Activated CD8-positive, alpha-beta T cell treated with anti-CD3 and anti-CD28 coated beads for 36 hours (primary cell): ENCODE results near the gene XKR3. TPM values are rescaled to one million over a fixed set of nuclear protein-coding genes. Genes with fewer than 3 reads are reported as not detected.
"Not testable (repeated sequence)": the region's sequence is repeated elsewhere in the genome, so short reads cannot be mapped to it uniquely, and the experiment has no call there.

Experiments used
- ATAC-seq: fragments of 200-7000 bp; cut with Tn5 transposase; one replicate; pipeline ENCODE4 v1.10.0; 2021; ENCODE audit warnings: mild to moderate bottlenecking, moderate library complexity
- CTCF ChIA-PET: fragments of 350-600 bp; sonication (Branson Sonifier 250); formaldehyde crosslinking; loops from one replicate; lab custom pipeline; 2021; ENCODE audit warnings: antibody characterized with exemption; lab: Charles Lee
- POLR2A ChIA-PET: fragments of 350-600 bp; sonication (Branson Sonifier 250); formaldehyde crosslinking; loops from one replicate; lab custom pipeline; 2021; ENCODE audit warnings: antibody characterized with exemption; lab: Charles Lee
- DNase-seq: peaks from one replicate; pipeline ENCODE4 v3.0.0-alpha.2; 2020
- H3K27ac Mint-ChIP-seq: one replicate; pipeline ENCODE4 v1.8.0; 2021; ENCODE audit warnings: mild to moderate bottlenecking, mixed read lengths
- H3K27me3 Mint-ChIP-seq: one replicate; pipeline ENCODE4 v1.8.0; 2021; ENCODE audit warnings: mixed read lengths
- H3K36me3 Mint-ChIP-seq: one replicate; pipeline ENCODE4 v1.8.0; 2021; ENCODE audit warnings: low read depth, mixed read lengths
- H3K4me1 Mint-ChIP-seq: one replicate; pipeline ENCODE4 v1.8.0; 2021; ENCODE audit warnings: low read depth, mixed read lengths
- H3K4me3 Mint-ChIP-seq: one replicate; pipeline ENCODE4 v1.8.0; 2021; ENCODE audit warnings: mild to moderate bottlenecking, moderate library complexity, mixed read lengths
- H3K9me3 Mint-ChIP-seq: one replicate; pipeline ENCODE4 v1.8.0; 2021; ENCODE audit warnings: mixed read lengths
- intact Hi-C: fragments of 100-400 bp; cut with micrococcal nuclease; formaldehyde crosslinking; loops from one replicate; pipeline ENCODE4 v1.10.0; 2022
- total RNA-seq, 2 experiments: library from RNA; stranded (reverse); gene quantifications; one replicate each; pipeline ENCODE4 v1.2.3, GENCODE V29; 2021
- TF ChIP-seq, protein P1 (sequence below): fragments of 200-600 bp; IDR thresholded peaks from one replicate; pipeline ENCODE4 v1.8.0; 2022; ENCODE audit warnings: antibody characterized with exemption, mild to moderate bottlenecking

Gene XKR3
- total RNA-seq, 2 experiments from 2014 or later, result not detected

DNA sequence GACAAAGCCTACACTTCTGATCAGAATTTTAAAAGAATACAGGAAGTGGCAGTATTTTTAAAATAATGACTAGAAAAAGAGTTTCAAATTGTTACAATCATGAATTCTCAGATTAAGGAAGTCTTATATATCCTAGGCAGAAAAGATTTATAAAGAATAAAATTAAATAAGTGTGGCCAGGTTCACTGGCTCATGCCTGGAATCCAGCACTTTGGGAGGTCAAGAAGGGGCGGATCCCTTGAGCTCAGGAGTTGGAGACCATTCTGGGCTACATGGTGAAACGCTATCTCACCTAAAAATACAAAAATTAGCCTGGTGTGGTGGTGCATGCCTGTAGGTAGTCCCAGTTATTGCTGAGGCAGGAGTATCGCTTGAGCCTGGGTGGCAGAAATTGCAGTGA, 24.1 kb downstream of the XKR3 start:
- TF ChIP-seq, protein P1, sequence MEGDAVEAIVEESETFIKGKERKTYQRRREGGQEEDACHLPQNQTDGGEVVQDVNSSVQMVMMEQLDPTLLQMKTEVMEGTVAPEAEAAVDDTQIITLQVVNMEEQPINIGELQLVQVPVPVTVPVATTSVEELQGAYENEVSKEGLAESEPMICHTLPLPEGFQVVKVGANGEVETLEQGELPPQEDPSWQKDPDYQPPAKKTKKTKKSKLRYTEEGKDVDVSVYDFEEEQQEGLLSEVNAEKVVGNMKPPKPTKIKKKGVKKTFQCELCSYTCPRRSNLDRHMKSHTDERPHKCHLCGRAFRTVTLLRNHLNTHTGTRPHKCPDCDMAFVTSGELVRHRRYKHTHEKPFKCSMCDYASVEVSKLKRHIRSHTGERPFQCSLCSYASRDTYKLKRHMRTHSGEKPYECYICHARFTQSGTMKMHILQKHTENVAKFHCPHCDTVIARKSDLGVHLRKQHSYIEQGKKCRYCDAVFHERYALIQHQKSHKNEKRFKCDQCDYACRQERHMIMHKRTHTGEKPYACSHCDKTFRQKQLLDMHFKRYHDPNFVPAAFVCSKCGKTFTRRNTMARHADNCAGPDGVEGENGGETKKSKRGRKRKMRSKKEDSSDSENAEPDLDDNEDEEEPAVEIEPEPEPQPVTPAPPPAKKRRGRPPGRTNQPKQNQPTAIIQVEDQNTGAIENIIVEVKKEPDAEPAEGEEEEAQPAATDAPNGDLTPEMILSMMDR, result no peak
- H3K27me3 Mint-ChIP-seq, result no peaks in the 10 kb centered on the region
- no peak overlapping the region for H3K4me3 Mint-ChIP-seq
- H3K36me3 Mint-ChIP-seq, result no peaks in the 10 kb centered on the region
- ChIA-PET CTCF (no interaction called here), POLR2A (no interaction called here)
- ATAC-seq (no peak), DNase-seq (no peak)
- H3K4me1 Mint-ChIP-seq, result no peaks in the 10 kb centered on the region
- intact Hi-C loops, result no loop called here
- H3K9me3 Mint-ChIP-seq, result no peaks in the 10 kb centered on the region
- no peak overlapping the region for H3K27ac Mint-ChIP-seq

DNA sequence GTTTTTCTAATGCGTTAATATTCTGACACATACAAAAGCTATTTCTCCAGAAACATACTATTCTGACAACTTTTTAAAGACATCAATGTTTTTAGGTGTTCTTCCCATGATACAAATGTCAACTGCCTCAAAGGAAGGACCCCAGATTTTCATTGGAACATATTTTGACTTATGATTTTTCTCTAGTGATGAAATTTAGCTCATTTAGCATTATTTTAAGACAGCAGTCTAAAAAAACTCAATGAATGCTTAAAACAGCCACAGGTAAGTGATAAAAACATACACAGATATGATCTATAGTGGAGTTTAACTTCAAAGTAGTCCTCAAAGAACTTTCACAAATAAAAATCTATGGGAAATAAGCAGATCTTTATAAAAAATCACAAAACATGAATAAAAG, 24.9 kb downstream of the XKR3 start:
- CTCF ChIA-PET, result no interaction called here
- no peaks in the 10 kb centered on the region for H3K4me1 Mint-ChIP-seq
- H3K36me3 Mint-ChIP-seq, result no peaks in the 10 kb centered on the region
- H3K9me3 Mint-ChIP-seq, result no peaks in the 10 kb centered on the region
- H3K27ac Mint-ChIP-seq, result no peak overlapping the region
- intact Hi-C loops, result no loop called here
- no peak for ATAC-seq
- no peaks in the 10 kb centered on the region for H3K27me3 Mint-ChIP-seq
- POLR2A ChIA-PET, result no interaction called here
- no peak overlapping the region for H3K4me3 Mint-ChIP-seq
- no peak for DNase-seq
- TF ChIP-seq, protein P1, result no peak

- ATAC-seq, H3K36me3 Mint-ChIP-seq, H3K27me3 Mint-ChIP-seq, CTCF ChIA-PET, intact Hi-C loops, POLR2A ChIA-PET, H3K4me1 Mint-ChIP-seq, DNase-seq, H3K4me3 Mint-ChIP-seq, H3K9me3 Mint-ChIP-seq, H3K27ac Mint-ChIP-seq: not testable (repeated sequence)
Measured at GRCh38 chr22:16795504-16795903, 29.7 kb downstream of the XKR3 start.

GRCh38 chr22:16793831-16794230, 31.4 kb downstream of the XKR3 start:
- ChIA-PET POLR2A (no interaction called here), CTCF (no interaction called here)
- no peak overlapping the region for H3K27ac Mint-ChIP-seq

GRCh38 chr22:16789860-16790493, 35.2 kb downstream of the XKR3 start:
- Mint-ChIP-seq H3K4me3 (no peak overlapping the region), H3K27ac (no peak overlapping the region), H3K27me3 (no peaks in the 10 kb centered on the region), H3K4me1 (no peaks in the 10 kb centered on the region), H3K9me3 (no peaks in the 10 kb centered on the region), H3K36me3 (no peaks in the 10 kb centered on the region)
- ChIA-PET CTCF (no interaction called here), POLR2A (no interaction called here)
- DNase-seq (no peak), ATAC-seq (no peak)
- TF ChIP-seq, protein P1, result no peak
- intact Hi-C loops, result no loop called here

More at GRCh38 chr22:16793831-16794230, 31.4 kb downstream of the XKR3 start:
- no peaks in the 10 kb centered on the region for H3K4me1 Mint-ChIP-seq
- H3K4me3 Mint-ChIP-seq, result no peak overlapping the region
- no peaks in the 10 kb centered on the region for H3K9me3 Mint-ChIP-seq
- DNase-seq (no peak), ATAC-seq (no peak)
- H3K36me3 Mint-ChIP-seq, result no peaks in the 10 kb centered on the region
- intact Hi-C loops, result no loop called here
- H3K27me3 Mint-ChIP-seq, result no peaks in the 10 kb centered on the region
- TF ChIP-seq, protein P1, result no peak
